ENCODE measurements around the gene KRT82. TPM values are rescaled to one million over a fixed set of nuclear protein-coding genes. Genes with fewer than 3 reads are reported as not detected.

Gene KRT82
- total RNA-seq, 1 experiment from 2014 or later = not detected

DNA sequence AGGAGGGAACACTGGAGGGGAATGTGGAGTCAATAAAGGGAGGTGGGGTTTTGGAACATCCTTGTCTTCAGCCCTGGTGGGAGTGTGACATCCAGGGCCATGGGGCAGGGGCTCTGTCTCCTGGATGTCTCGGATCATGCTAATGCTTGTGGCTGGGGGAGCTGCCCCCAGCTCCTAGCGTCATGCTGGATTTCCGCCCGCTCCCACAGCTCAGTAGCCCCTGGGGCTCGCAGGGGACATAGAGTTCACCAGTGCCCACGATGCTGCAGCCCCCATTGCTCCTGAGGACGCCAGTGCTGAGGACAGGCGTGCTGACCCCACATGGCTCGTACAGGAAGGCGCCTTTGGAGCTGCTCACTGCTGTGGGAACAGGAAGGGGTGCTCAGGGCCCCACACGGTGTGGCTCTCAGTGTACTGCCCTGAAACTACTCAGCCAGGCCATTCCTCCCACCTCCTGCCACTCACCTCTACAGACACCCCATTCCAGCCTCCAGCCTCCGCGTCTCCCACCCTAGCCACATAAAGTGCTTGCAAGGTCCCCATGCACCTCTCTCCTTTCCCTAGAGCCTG is 11.2 kb downstream of the KRT82 start:
- DNase-seq = no peak
- Histone ChIP-seq H3K9ac (ENCODE audit: extremely low read depth, insufficient read length, low read length) (no peak overlapping the region), H3K27ac (ENCODE audit: insufficient read length, low read depth, low read length) (no peak overlapping the region), H4K91ac (ENCODE audit: insufficient read length, low read depth, low read length) (no peak overlapping the region), H3K4ac (ENCODE audit: low read depth, low read length) (no peak overlapping the region), H3K4me1 (ENCODE audit: insufficient read depth, low read length) (no peaks in the 10 kb centered on the region), H2BK15ac (ENCODE audit: low read depth, low read length) (no peak overlapping the region), H2AK5ac (ENCODE audit: insufficient read length, low read length) (no peak overlapping the region), H2BK120ac (ENCODE audit: low read depth, low read length, poor library complexity, severe bottlenecking) (no peak overlapping the region), H4K8ac (replicated peaks; ENCODE audit: insufficient read length, low read depth, low read length) (no peak overlapping the region), H3K23me2 (ENCODE audit: insufficient read length, low read depth, low read length, poor library complexity, severe bottlenecking) (no peaks in the 10 kb centered on the region), H3K9me3 (ENCODE audit: control insufficient read depth, low read depth, low read length) (no peaks in the 10 kb centered on the region), H3K56ac (ENCODE audit: insufficient read length, low read depth, low read length) (no peak overlapping the region), H2AFZ (ENCODE audit: low read length) (no peak overlapping the region), H3K79me2 (ENCODE audit: insufficient read depth, low read length) (no peaks in the 10 kb centered on the region), H3K79me1 (ENCODE audit: insufficient read depth, low read depth, low read length, poor library complexity, severe bottlenecking) (no peaks in the 10 kb centered on the region), H2BK20ac (ENCODE audit: low read depth, low read length, poor library complexity, severe bottlenecking) (no peak overlapping the region), H3K4me2 (ENCODE audit: insufficient read depth, insufficient read length, low read length) (no peak overlapping the region), H3K23ac (ENCODE audit: insufficient read length, low read depth, low read length) (no peak overlapping the region), H4K20me1 (ENCODE audit: control insufficient read depth, insufficient read depth, insufficient read length) (no peaks in the 10 kb centered on the region), H3T11ph (ENCODE audit: low read length) (no peak overlapping the region), H2BK12ac (ENCODE audit: insufficient read length, low read depth, low read length) (no peak overlapping the region), H3K18ac (ENCODE audit: insufficient read length, low read depth, low read length) (no peak overlapping the region), H3K14ac (ENCODE audit: insufficient read depth, low read length) (no peak overlapping the region), H2BK5ac (ENCODE audit: insufficient read length, low read length) (no peak overlapping the region), H3K27me3 (ENCODE audit: insufficient read depth, low read length) (no peaks in the 10 kb centered on the region), H4K5ac (ENCODE audit: insufficient read length, low read depth, low read length) (no peak overlapping the region)
- H3K4me3 Mint-ChIP-seq = no peak overlapping the region
- H3K9me3 Mint-ChIP-seq = no peaks in the 10 kb centered on the region; a peak in 1 of 5 replicates
- TF ChIP-seq, protein P1, sequence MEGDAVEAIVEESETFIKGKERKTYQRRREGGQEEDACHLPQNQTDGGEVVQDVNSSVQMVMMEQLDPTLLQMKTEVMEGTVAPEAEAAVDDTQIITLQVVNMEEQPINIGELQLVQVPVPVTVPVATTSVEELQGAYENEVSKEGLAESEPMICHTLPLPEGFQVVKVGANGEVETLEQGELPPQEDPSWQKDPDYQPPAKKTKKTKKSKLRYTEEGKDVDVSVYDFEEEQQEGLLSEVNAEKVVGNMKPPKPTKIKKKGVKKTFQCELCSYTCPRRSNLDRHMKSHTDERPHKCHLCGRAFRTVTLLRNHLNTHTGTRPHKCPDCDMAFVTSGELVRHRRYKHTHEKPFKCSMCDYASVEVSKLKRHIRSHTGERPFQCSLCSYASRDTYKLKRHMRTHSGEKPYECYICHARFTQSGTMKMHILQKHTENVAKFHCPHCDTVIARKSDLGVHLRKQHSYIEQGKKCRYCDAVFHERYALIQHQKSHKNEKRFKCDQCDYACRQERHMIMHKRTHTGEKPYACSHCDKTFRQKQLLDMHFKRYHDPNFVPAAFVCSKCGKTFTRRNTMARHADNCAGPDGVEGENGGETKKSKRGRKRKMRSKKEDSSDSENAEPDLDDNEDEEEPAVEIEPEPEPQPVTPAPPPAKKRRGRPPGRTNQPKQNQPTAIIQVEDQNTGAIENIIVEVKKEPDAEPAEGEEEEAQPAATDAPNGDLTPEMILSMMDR (conservative IDR thresholded peaks at IDR 0.05) = no peak
- WGBS (ENCODE audit: extremely low coverage, insufficient read length, low lambda C conversion rate) = no CpG with 5 or more reads among the region's 13 CpGs
- no peak overlapping the region for H3K27ac Mint-ChIP-seq
- H3K27me3 Mint-ChIP-seq (ENCODE audit: low read depth) = peaks cover 8% of the 10 kb centered on the region
- no peaks in the 10 kb centered on the region; a peak in 1 of 7 replicates for H3K36me3 Mint-ChIP-seq (ENCODE audit: insufficient read depth in 1 of 3, low read depth in 3 of 3)
- peaks cover under 1 to 4% of the 10 kb centered on the region in 2 experiments for H3K4me1 Mint-ChIP-seq
